A204.1 (cell line): ENCODE measurements around the gene MAVS.
"Not testable (repeated sequence)": the region's sequence is repeated elsewhere in the genome, so short reads cannot be mapped to it uniquely, and the experiment has no call there.

Experiments used
- FAIRE-seq: peaks from 2 replicates; lab custom pipeline; 2012; peaks lifted over from hg19 to GRCh38; lab: Jason Lieb, UNC

The MAVS gene

GRCh38 chr20:3888622-3889488, 42.2 kb downstream of the MAVS start, which contains the start of gene PANK2:
PANK2 (plus strand) TSS chr20:3889387.
- peak; percentile 92 for FAIRE-seq

GRCh38 chr20:3889489-3890397, 43.1 kb downstream of the MAVS start:
- no peak for FAIRE-seq

- FAIRE-seq = no peak
Measured at GRCh38 chr20:3890398-3890751, 43.7 kb downstream of the MAVS start.

- no peak for FAIRE-seq
Measured at GRCh38 chr20:3890999-3891929, 44.6 kb downstream of the MAVS start.

- FAIRE-seq = no peak
Measured at GRCh38 chr20:3894796-3895195, 48.2 kb downstream of the MAVS start.

GRCh38 chr20:3896302-3896701, 49.7 kb downstream of the MAVS start:
- no peak for FAIRE-seq

GRCh38 chr20:3896853-3897583, 50.4 kb downstream of the MAVS start:
- FAIRE-seq = no peak

- FAIRE-seq = not testable (repeated sequence)
Measured at GRCh38 chr20:3898181-3898580, 51.5 kb downstream of the MAVS start.

- FAIRE-seq = peak; percentile 37
Measured at GRCh38 chr20:3898639-3899038, 52.0 kb downstream of the MAVS start.

GRCh38 chr20:3900187-3900604, 53.6 kb downstream of the MAVS start:
- FAIRE-seq = no peak

GRCh38 chr20:3901028-3901705, 54.5 kb downstream of the MAVS start:
- no peak for FAIRE-seq

GRCh38 chr20:3901706-3902440, 55.2 kb downstream of the MAVS start:
- FAIRE-seq = no peak

GRCh38 chr20:3902446-3902845, 55.8 kb downstream of the MAVS start:
- no peak for FAIRE-seq

- FAIRE-seq = no peak
Measured at GRCh38 chr20:3904224-3904623, 57.6 kb downstream of the MAVS start.

- no peak for FAIRE-seq
Measured at GRCh38 chr20:3904857-3905256, 58.2 kb downstream of the MAVS start.

- FAIRE-seq = not testable (repeated sequence)
Measured at GRCh38 chr20:3906744-3907721, 60.4 kb downstream of the MAVS start.

- no peak for FAIRE-seq
Measured at GRCh38 chr20:3908667-3909066, 62.0 kb downstream of the MAVS start.

GRCh38 chr20:3909952-3910366, 63.3 kb downstream of the MAVS start:
- FAIRE-seq = no peak

- FAIRE-seq = no peak
Measured at GRCh38 chr20:3910853-3911252, 64.2 kb downstream of the MAVS start.
